ENCODE measurements around the gene NIPSNAP2.
"Not testable (repeated sequence)": the region's sequence is repeated elsewhere in the genome, so short reads cannot be mapped to it uniquely, and the experiment has no call there.

NIPSNAP2 gene

DNA sequence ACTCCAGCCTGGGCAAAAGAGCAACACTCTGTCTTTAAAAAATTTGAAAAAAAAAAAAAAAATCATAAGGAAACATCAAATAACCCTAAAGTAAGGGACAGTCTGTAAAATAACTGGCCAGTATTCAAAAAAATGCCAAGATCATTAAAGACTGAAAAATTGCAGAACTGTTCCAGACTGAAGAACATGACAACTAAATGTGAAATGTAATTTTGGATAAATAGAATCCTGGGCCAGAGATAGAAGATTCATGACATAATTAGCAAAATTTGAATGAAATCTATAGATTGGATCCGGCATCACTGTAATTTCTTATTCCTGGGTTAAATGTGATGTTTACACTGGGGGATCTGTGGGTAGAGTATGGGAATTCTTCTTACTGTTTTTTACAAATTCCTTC is 83.9 kb downstream of the NIPSNAP2 start:
- peak overlapping the region; percentile 64; the same call in 1 of the 2 replicates for H3K27ac ChIP-seq
- no peak for DNase-seq (ENCODE audit: low read depth, low spot score)
- H3K36me3 ChIP-seq (ENCODE audit: insufficient read depth, low read length): peaks cover 6% of the 10 kb centered on the region
- no peak for TF ChIP-seq FOXP2 (optimal IDR thresholded peaks at IDR 0.05; ENCODE audit: control extremely low read depth, extremely low read length, insufficient read depth)
- no peak for TF ChIP-seq POLR2AphosphoS5 (IDR thresholded peaks at IDR 0.05; ENCODE audit: borderline replicate concordance, low read depth, low read length)
- no peak for TF ChIP-seq EZH2 (IDR thresholded peaks at IDR 0.05)
- H3K4me3 ChIP-seq: no peak overlapping the region
- H3K9me3 ChIP-seq (ENCODE audit: low read depth, low read length): no peaks in the 10 kb centered on the region
- H3K9ac ChIP-seq (ENCODE audit: insufficient read length): no peak overlapping the region

DNA sequence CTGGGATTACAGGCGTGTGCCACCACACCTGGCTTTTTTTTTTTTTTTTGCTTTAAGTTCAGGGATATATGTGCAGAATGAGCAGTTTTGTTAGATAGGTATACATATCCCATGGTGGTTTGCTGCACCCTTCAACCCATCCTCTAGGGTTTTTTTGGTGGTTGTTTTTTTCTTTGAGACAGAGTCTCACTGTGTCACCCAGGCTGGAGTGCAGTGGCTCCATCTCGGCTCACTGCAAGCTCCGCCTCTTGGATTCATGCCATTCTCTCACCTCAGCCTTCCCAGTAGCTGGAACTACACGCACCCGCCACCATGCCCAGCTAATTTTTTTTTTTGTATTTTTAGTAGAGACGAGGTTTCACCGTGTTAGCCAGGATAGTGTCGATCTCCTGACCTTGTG is 84.4 kb downstream of the NIPSNAP2 start:
- not testable (repeated sequence) for H3K9me3 ChIP-seq (ENCODE audit: low read depth, low read length); H3K4me3 ChIP-seq; H3K9ac ChIP-seq (ENCODE audit: insufficient read length); DNase-seq (ENCODE audit: low read depth, low spot score)
- Histone ChIP-seq H3K27ac (peak overlapping the region; percentile 64; the same call in 1 of the 2 replicates), H3K36me3 (ENCODE audit: insufficient read depth, low read length) (peaks cover 12% of the 10 kb centered on the region)
